COLO668 (cell line): ENCODE data around the gene ADRA1B.
"Not testable (repeated sequence)": the region's sequence is repeated elsewhere in the genome, so short reads cannot be mapped to it uniquely, and the experiment has no call there.

ENCODE experiments used
- DNase-seq: peaks from one replicate; lab custom pipeline; 2025; ENCODE audit not compliant: unreplicated experiment; lab: John Stamatoyannopoulos, UW

The ADRA1B gene

DNA sequence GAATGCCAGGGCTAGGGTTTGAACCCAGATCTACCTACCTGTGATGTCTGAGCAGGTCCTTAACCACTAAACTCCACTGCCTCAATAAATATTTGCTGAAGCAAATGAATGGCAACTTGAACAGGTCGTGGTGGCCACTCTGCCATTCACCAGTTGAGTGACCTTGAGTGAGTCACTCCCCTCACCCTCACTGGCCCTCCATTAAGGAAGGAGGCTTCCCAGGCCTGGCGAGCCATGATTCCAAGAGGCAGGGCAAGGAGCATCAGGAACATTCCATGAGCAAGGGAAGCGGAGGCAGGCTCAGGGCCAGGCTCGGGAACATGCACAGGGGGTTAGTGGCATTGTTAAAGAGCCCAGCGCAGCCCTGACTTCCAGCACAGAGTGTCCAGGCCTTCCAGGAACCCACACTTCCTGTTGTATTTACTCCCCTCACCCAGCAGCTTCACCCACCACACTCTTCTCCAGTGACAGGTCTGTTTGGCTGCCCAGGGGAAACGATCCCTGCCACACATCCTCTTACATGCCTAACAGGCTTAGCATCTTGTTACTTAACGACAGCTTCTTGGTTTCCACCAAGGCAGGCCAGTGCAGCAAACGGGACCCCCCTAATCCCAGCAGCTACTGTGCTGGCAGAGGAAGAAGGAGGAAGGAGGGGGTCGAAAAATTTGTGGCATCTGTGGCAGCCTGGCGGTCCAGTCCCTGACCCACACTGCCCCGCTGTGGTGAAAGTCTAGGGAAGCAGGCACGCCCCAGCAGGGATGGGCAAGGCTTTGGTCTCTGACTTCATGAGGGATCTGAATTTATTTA is 49.0 kb downstream of the ADRA1B start:
- peak; percentile 1 for DNase-seq

DNA sequence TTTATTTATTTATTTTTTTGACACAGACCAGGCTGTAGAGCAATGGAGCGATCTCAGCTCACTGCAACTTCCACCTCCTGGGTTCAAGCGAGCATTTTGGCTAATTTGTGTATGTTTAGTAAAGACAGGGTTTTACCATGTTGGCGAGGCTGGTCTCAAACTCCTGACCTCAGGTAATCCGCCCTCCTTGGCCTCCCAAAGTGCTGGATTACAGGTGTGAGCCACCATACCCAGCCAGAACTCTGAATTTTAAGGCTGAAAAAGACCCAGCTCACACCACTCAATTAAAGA is 49.5 kb downstream of the ADRA1B start:
- DNase-seq, result not testable (repeated sequence)

- no peak for DNase-seq
Measured at GRCh38 chr5:159969966-159970365, 53.7 kb downstream of the ADRA1B start.

DNA sequence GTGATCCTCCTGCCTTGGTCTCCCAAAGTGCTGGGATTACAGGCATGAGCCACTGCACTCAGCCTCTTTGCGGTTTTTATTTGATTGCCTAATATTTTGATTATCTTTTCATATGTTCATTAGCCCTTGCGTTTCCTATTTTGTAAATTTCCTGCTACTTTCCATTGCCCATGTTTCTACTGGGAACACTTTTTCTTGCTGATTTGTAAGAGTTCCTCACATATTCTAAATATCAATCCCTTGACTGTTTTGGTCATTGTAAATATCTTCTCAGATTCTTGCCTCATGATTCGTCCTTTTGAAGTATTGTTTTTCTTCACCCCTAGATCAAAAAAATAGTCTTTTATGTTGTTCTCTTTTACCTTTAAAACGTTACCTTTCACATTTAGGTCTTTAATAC is 54.8 kb downstream of the ADRA1B start:
- no peak for DNase-seq

DNA sequence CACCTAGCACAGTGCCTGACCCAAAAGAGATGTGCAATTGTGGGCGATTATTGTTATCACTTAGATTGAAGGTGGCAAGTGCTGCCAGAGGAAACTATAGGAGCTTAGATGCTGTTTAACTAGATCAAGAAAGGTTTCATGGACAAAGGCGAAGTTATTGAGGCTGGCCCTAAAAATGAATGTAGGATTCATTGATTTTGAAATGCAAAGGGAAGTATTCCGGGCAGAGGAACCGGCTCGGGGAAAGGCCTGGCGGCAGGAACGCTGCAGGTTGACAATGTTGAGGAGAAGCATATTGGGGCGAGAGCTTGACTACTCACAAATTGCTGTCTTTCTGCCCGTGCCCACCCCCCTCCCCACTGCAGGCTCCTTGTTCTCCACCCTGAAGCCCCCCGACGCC is 55.2 kb downstream of the ADRA1B start:
- DNase-seq, result no peak

DNA sequence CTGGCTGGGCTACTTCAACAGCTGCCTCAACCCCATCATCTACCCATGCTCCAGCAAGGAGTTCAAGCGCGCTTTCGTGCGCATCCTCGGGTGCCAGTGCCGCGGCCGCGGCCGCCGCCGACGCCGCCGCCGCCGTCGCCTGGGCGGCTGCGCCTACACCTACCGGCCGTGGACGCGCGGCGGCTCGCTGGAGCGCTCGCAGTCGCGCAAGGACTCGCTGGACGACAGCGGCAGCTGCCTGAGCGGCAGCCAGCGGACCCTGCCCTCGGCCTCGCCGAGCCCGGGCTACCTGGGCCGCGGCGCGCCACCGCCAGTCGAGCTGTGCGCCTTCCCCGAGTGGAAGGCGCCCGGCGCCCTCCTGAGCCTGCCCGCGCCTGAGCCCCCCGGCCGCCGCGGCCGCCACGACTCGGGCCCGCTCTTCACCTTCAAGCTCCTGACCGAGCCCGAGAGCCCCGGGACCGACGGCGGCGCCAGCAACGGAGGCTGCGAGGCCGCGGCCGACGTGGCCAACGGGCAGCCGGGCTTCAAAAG is 55.7 kb downstream of the ADRA1B start:
- DNase-seq, result peak; percentile 57

DNA sequence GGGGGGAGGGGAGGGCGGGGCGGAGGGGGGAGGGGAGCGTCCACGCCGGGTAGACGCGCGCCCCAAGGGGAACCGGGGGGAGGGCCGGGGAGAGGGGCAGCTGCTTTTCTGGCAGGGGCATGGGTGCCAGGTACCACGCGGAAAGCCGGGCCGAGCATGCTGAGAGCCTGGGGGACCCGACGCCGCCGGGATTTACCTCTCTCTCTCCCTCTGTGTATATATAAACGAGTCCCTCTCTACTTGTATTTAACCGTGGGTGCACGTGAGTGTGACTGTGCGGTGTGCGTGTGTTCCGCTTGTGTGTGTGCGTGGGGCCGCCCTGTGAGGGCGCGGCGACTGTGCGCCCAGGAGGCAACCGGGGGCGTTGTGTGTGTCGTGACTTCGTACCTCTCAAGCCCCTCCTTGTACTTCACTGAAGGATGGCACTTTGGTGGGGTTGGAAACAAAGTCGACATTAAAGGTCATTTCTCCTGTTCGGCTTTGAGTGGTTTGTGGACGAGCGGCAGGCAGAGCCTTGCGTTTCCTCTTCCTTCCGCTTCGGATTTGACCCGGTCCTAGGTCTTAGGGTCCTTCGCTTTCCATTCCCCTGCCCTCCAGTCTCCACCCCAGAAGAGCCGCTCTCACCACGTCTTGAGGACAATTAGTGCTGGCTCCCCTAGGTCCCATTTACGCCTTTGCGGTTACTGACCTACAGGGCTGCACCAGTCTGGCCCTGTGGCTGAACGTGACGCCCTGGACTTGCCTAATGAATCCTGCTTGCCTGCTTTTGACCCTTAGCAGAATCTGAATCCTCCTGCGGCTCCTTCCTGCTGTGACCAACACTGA is 56.5 kb downstream of the ADRA1B start:
- DNase-seq, result no peak

DNA sequence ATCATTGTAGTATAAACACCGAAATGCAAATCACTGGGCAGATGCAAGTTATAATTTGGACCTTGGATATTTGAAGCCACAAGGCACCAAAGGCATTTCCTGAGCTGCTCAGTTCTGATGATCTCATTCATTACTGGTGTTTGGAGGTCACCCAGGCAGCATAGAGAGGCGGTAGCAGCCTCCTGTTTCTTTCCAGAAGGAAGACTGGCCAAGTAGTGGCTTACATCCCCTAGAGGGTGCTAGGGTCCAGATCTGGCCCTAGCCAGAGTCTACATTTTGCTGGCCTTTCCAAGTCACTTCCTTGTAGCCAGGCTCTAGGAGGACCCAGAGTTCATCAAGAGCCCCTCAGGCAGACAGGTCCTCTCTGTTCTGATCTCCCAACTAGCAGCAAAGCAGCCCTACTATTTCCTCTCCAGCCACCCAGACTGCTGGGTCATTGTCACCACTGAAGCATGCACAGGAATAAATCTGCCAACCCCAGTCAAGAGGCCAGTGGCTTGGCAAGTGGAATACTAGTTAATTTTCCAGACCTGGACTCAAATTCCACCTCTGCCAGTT is 59.3 kb downstream of the ADRA1B start:
- DNase-seq, result no peak

DNA sequence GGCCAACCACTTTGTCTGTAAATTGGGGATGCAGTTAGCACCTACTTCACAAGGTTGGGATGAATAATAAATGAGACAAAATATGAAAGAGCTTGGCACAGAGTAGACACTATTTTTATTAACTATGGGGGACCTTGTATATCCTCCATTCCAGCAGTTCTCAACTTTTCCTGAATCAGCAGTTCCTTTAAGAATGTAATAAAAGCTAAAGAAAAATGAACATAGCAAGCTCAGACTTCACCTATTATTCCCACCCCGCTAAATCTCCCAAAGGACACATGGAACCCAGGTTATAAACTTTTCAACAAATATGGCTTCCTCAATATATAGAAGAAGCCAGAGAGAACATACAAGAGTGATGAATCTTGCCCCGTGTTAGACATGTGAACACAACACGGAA is 60.6 kb downstream of the ADRA1B start:
- no peak for DNase-seq

DNA sequence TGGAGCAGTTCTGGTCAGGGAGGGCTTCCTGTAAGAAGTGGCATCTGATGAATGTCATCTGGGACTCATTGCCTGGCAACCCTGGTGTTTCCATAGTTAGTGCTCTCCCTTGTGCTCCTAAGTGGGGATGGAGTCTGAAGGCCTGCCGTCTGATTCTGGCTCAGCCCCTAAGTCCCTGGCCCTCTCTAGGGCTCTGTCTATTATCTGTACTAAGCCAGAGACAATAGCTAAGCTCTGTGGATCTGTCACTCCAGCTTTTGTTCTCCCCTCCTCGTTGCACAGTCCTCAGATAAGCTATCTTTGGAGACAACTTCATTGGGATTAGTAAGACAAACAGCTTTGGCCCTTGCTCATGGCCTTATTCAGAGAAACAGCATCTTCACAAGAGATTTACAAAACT is 62.1 kb downstream of the ADRA1B start:
- no peak for DNase-seq

DNA sequence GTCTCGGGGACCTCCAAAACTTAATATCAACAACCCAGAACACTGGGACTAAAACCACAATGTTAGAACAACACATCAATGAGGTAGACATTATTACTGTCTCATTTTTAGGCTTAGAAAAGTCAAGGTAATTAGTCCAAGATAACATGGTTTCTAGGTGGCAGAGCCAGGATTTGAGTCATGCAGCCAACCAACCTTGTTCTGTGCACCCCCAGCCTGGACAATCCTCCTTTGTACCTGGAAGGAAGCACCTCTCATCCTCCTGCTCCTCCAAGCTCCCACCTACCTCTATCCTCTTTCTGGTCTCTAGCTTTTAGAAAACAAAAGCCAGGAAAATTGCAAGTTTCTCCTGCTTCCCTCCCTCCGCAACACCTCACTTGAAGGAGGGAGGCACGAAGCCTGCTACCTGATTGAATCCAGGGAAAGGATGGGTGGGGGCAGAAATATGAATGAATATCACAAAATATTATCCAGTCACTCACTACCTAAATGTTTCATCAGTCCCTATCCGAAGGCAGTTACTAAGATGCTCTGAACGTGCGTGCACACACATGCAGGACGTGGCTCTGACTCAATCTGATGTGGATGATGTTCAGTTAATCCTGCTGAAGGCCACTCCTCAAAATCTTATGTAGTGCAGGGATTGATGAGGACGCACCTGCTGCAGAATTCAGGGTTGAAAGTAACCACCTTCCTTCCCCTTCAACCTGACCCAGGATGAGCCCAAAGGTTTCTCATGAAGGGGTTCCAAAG is 66.3 kb downstream of the ADRA1B start:
- DNase-seq, result no peak

DNA sequence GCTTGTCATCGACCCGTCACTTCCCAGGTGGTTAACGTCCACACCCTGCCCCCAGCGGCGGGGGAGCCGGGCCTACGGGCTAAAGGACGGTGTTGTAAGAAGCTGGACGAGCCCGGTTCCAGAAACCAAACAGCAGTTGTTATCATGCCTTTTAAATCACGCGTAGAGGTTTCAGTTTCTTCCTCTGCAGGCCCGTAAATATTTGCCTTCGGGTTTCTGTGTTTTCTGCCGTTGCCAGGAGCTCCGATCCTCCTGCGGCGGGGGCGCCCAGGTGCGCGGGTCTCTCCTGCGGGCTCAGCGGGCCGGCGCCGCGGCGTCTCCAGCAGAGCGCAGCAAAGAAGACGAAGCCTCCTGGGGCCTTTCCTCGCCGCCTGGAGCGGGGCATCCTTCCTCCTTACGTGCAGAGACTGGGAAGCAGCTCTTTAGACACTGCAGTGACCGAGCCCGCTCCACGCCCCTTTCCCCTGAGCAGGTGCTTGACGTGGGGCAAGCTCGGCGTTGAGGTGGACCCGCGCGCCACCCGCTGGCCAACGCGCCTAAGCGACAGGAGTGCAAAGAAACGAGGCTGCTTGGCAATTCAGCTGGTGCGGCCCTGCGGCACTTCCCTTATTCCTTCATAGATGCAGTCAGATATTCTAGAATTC is 70.9 kb downstream of the ADRA1B start:
- peak; percentile 79 for DNase-seq

DNA sequence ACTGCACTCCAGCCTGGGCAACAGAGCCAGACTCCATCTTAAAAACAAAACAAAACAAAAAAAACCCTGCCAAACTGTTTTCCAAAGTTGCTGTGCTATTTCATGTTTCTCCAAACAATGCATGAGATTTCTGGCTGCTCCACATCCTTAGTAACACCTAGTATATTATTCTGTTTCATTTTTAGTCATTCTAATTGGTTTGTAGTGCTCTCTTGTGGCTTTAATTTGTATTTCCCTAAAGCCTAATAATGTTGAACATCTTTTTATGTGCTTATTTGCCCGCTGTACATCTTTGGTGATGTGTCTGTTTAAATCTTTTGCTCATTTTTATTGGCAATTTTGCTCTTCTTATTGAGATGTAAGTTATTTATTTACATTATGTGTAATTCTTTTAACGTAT is 74.2 kb downstream of the ADRA1B start:
- no peak for DNase-seq

DNA sequence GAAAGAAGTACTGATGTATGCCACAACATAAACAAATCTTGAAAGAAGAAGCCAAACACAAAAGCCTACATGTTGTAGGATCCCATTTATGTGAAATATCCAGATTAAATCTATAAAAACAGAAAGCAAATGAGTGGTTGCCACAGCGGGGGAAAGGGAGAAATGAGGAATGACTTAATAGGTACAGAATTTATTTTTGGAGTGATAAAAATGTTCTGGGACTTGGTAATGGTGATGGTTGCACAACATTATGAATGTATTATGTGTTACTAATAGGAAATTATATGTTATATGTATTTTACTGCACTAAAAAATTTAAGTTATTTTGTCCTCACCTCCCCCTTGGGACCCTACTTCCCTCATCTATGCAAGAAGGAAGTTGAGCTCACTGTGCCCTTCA is 76.3 kb downstream of the ADRA1B start:
- no peak for DNase-seq

GRCh38 chr5:159993194-159993593 is 76.9 kb downstream of the ADRA1B start:
- DNase-seq, result no peak

DNA sequence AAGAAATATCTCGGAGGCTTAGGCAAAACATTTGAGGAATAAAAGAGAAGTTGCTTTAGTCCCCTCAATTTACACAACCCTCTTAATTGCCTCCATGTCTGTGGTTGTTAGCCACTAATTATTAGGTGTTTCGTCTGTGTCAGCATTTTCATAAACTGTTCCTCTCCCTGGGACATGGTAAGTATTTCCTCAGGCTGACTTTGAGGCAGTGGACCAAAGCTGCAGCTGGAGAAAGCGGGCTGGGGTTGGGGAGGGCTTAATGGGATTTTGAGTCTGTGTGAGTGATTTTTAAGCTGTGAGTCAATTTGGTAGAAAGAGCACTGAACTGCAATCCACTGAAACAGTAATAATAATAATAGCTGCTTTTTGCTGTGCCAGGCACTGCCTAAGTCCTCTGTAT is 79.6 kb downstream of the ADRA1B start:
- no peak for DNase-seq

- peak; percentile 59 for DNase-seq
Measured at GRCh38 chr5:160001457-160001856, 85.2 kb downstream of the ADRA1B start.

DNA sequence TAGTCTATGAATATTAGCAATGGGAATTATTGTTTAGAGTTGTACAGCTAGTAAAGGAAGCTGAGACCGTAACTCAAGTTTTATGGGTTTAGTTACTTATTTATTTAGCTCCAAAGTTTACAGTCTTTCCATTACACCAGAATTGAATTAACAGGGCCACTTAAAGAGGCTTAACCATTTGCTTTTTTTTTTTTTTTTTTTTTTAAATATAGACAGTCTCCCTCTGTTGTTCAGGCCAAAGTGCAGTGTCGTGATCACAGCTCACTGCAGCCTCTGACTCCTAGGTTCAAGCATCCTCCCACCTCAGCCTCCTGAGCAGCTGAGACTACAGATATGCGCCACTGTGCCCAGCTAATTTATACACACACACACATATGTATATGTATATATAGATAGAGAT is 91.2 kb downstream of the ADRA1B start:
- no peak for DNase-seq

DNA sequence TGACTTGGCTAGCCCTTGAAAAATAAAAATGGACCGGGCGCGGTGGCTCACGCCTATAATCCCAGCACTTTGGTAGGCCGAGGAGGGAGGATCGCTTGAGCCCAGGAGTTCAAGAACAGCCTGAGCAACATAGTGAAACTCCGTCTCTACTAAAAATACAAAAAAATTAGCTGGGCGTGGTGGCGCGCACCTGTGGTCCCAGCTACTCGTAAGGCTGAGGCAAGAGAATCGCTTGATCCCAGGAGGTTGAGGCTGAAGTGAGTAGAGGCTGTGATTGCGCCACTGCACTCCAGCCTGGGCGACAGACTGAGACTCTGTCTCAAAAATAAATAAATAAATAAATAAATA is 92.2 kb downstream of the ADRA1B start:
- not testable (repeated sequence) for DNase-seq

- peak; percentile 90 for DNase-seq
Measured at GRCh38 chr5:160008877-160009590, 92.8 kb downstream of the ADRA1B start, which contains the start of gene TTC1. Gene TTC1 (plus strand): TSS chr5:160009139. CDS start chr5:160010529, 1,390 bp downstream.
